Mesodermal cell (in vitro differentiated cells): ENCODE data around the gene TXNDC5.
"Not testable (repeated sequence)": the region's sequence is repeated elsewhere in the genome, so short reads cannot be mapped to it uniquely, and the experiment has no call there.

Source experiments
- H3K27ac ChIP-seq: 2 replicates; pipeline ENCODE4 v1.7.0; 2013; ENCODE audit warnings: mild to moderate bottlenecking, low read depth, low read length, moderate library complexity; ENCODE audit not compliant: severe bottlenecking
- H3K36me3 ChIP-seq: 2 replicates; pipeline ENCODE4 v1.7.1; 2013; ENCODE audit warnings: mild to moderate bottlenecking, low read length, moderate library complexity; ENCODE audit not compliant: control insufficient read depth, insufficient read depth
- H3K4me1 ChIP-seq: one replicate; pipeline ENCODE4 v1.7.1; 2013; ENCODE audit warnings: mild to moderate bottlenecking, low read length; ENCODE audit not compliant: insufficient read depth, control insufficient read depth, poor library complexity, severe bottlenecking
- H3K4me3 ChIP-seq: 2 replicates; pipeline ENCODE4 v1.7.0; 2013; ENCODE audit warnings: low read length, control low read depth, mild to moderate bottlenecking; ENCODE audit not compliant: insufficient read depth, poor library complexity, severe bottlenecking; ENCODE audit errors: extremely low read depth
- H3K9me3 ChIP-seq: 2 replicates; pipeline ENCODE4 v1.7.1; 2013; ENCODE audit warnings: mild to moderate bottlenecking, low read length, moderate library complexity; ENCODE audit not compliant: control insufficient read depth
- WGBS, 2 experiments: methylation state at CpG; one replicate each; pipeline ENCODE4 v1.1.5; 2013; ENCODE audit warnings: missing lambda C conversion rate in 2 of 2; ENCODE audit not compliant: insufficient coverage in 2 of 2; 5-methylcytosine and 5-hydroxymethylcytosine counted together

Gene TXNDC5

DNA sequence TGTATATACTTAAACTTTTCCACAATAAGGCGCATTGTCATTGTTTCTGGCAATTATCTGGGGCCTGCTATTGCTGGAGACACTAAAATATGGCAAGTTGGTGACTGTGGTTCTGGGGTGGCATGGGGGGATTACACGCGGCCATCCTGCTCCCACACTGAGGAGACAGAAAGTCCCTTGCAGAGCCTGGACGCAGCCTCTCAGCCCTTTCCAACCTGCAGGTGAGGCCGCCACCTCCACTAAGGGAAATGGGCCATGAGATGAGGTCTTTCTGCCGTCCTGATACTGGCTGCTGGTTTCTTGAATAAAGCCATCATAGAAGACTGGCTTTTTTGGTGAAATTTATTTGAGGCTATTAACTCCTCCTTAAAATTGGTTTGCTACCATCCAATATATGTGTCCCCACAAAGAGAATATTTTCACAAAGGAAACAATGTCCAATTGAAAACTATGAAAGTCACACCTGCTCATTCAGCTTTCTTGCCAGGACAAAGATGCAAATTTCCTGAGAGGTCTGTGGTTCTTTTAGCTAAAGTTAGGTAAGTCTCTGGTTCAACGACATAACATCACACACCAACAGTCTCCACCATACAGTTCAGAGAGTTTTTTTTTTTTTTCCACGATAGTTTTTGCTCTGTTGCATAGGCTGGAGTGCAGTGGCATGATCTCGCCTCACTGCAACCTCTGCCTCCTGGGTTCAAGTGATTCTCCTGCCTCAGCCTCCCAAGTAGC is 13.0 kb downstream of the TXNDC5 start:
- no peak overlapping the region for H3K4me3 ChIP-seq
- H3K4me1 ChIP-seq: no peaks in the 10 kb centered on the region
- peaks cover 95% of the 10 kb centered on the region for H3K36me3 ChIP-seq
- H3K9me3 ChIP-seq: no peaks in the 10 kb centered on the region
- 93 to 98% methylated on average over 6 of the region's 9 CpGs for WGBS, 2 experiments
- H3K27ac ChIP-seq: no peak overlapping the region

DNA sequence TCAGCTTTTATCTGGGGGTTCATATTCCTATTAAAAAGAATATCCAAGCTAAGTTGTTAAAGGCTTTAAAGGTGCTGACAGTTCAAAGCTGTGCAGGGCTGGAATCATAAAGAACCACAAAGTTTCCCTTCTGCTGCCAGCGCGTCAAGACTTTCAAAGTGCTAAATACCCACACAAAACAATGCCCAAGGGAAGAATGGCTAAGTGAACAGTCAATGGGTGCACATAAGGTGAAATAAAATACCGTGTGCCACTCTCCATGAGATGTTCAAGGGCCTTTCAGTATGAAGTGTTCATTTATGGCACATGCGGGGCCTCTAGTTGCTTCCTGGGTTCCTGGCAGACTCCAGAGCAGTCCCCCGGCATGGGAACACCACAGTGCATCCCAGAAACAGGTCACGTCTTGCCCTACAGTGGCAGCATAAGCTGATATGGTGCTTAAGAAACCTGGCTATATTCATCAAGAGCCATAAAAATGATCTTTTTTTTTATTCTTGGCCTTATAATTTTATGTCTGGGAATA is 14.1 kb downstream of the TXNDC5 start:
- Histone ChIP-seq H3K4me3 (no peak overlapping the region), H3K36me3 (peaks cover 95% of the 10 kb centered on the region), H3K27ac (no peak overlapping the region), H3K9me3 (no peaks in the 10 kb centered on the region), H3K4me1 (no peaks in the 10 kb centered on the region)
- 87 to 93% methylated on average over 2 of the region's 6 CpGs for WGBS, 2 experiments

DNA sequence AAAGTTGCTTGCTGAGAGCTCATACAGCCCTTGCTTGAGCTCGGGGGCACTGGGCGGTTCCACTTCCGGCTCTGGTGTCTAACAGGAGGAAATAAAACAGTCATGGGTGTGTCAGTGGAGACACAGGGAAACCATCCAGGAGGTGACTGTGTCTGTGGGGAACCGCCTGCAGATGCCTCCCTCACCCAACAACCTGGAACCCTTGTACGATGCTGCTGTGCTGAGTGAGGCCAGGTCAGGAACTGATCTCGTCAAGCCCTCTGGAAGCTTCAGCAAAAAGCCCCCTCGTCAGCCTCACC is 15.5 kb downstream of the TXNDC5 start:
- 90 to 100% methylated on average over 6 of the region's 7 CpGs for WGBS, 2 experiments
- Histone ChIP-seq H3K27ac (no peak overlapping the region), H3K4me3 (no peak overlapping the region), H3K36me3 (peaks cover 96% of the 10 kb centered on the region), H3K9me3 (no peaks in the 10 kb centered on the region), H3K4me1 (no peaks in the 10 kb centered on the region)

DNA sequence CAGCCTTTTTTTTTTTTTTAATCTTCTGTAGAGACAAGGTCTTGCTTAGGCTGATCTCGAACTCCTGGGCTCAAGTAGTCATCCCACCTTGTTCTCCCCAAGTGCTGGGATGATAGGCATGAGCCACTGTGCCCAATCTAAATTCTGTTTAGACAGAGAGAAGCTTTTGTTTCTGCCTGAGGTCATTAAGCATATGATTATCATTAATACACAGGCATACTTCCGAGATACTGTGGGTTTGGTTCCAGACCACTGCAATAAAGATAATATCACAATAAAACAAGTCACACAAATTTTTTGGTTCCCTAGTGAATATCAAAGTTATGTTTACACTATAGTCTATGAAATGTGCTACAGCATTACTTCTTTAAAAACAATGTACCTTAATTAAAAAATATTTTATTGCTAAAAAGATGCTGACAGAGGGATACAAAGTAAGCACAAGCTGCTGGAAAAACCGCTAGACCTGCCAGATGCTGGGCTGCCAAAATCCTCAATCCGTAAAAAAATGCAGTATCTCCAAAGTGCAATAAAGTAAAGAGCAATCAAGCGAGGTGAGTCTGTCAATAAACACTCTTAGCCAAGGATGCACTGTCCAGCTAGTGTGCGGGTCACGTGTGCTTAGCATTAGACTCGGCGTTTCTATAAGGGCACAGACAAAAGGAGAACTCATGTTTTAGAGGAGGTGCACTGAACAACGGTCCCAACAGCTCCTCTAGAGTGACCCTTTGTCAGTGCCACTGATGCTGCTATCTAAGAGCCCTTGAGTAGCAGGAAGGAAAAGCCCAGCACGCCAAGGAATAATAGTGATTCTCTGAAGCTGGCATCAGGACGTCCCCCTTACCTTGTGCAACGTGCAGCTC is 16.1 kb downstream of the TXNDC5 start:
- peaks cover 96% of the 10 kb centered on the region for H3K36me3 ChIP-seq
- H3K4me3 ChIP-seq: no peak overlapping the region
- H3K27ac ChIP-seq: no peak overlapping the region
- H3K9me3 ChIP-seq: no peaks in the 10 kb centered on the region
- WGBS, 2 experiments: 96 to 99% methylated on average over 11 to 12 of the region's 13 CpGs
- H3K4me1 ChIP-seq: no peaks in the 10 kb centered on the region

DNA sequence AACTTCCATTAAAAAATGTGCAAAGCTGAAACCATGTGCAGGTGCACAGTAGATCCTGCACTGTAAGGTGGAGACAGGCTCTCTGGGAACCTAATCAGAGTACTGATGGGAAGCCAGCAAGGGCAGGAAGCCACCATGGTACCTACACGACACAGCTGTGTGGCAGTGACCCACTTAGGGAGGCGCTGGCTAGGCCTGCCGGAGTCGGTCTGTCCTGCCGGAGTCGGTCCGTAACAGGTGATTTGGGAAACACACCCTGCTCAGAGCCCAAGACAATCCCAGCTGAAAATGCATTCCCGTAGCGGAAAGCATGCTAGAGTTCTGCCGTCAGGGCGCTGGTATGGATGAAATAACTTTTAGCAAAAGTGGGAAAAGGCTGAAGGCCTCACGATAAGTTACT is 17.2 kb downstream of the TXNDC5 start:
- H3K4me3 ChIP-seq: no peak overlapping the region
- H3K27ac ChIP-seq: no peak overlapping the region
- no peaks in the 10 kb centered on the region for H3K4me1 ChIP-seq
- H3K9me3 ChIP-seq: no peaks in the 10 kb centered on the region
- H3K36me3 ChIP-seq: peaks cover 96% of the 10 kb centered on the region
- WGBS, 2 experiments: 96 to 97% methylated on average over 12 of the region's 12 CpGs

DNA sequence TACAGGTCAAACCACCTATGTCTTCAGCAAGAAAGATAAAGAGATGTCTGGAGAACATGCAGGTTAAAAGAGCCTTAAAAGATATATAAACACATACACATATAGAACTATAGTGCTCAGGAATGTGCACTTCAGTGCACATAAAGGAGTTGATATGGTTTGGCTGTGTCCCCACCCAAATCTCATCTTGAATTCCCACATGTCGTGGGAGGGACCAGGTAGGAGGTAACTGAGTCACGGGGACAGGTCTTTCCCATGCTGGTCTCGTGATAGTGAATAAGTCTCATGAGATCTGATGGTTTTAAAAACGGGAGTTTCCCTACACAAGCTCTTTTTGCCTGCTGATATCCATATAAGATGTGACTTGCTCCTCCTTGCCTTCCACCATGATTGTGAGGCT is 18.2 kb downstream of the TXNDC5 start:
- peaks cover 96% of the 10 kb centered on the region for H3K36me3 ChIP-seq
- not testable (repeated sequence) for H3K27ac ChIP-seq, H3K4me3 ChIP-seq, H3K4me1 ChIP-seq, H3K9me3 ChIP-seq
- 94 to 100% methylated on average over 2 to 4 of the region's 4 CpGs for WGBS, 2 experiments

DNA sequence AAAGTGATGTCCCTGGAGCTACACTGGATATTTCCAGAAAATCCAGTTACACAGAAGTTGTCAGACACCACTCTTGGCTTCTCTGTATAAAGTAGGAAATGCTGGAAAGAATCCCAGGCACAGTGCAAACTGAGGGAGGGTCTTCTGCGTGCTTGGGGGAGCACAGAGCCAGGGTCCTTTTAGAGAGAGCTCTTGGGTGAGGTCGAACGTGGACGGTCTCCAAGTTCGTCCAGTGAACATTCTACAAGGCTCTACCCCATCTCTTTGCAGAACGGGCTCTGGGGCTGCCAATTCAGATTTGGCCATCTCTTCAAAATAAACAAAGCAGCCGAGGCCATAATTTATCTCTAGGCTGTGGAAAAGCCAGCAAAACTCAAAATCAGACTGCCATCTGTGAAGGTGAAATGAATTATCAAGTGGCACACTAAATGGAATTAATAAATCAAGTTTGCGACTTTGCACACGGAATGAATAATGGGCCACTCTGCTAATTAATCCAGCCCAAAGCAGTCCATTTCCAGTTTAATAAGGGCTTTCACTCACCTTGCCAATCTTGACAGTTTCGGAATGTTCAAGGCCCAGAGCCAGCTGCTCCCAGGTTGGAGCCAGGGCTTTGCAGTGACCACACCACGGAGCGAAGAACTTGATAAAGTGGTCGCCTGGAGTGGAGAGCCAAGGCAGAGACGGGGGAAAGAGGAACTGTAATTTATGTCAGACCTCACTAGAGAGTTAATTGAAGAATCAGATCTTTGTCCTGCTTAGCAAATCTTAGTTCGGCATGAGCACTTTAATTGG is 19.3 kb downstream of the TXNDC5 start:
- Histone ChIP-seq H3K9me3 (no peaks in the 10 kb centered on the region), H3K27ac (no peak overlapping the region), H3K36me3 (peaks cover 100% of the 10 kb centered on the region), H3K4me1 (no peaks in the 10 kb centered on the region), H3K4me3 (no peak overlapping the region)
- 96 to 97% methylated on average over 14 to 15 of the region's 15 CpGs for WGBS, 2 experiments

DNA sequence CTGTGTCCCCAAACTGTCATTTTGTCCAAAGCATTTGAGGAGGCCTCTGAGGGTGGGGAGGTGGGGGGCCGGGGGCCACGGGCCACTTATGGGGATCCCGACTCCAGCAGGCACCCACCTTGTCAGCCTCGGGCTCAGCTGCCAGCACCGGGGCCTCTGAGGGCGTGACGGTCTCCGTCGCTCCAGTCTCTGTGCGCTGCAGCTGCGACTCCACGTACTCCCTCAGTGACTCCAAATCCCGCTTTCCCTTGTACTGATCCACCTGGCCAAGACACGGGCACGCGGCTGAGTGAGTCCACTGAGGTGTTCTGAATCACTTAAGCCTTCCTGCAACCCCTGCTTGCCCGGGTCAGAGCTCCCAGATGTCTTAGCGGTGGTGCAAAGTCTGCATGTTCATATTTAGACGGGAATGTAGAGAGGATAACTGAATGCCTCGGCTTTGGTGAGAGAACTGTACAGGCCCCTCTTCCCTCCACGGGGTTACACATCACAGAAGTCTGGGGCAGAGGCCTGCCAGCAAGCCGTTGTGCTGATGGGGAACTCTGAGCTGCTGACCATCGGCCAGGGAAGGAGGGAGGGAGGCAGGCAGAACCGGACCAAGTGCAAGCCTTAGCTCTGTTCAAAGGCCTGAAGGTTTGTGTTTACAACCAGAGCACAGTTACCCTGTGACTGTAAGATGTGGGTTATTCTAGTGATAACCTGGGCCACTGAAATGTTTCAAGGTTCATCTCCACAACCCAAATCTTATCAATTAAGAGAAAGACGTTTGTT is 21.8 kb downstream of the TXNDC5 start:
- Histone ChIP-seq H3K9me3 (no peaks in the 10 kb centered on the region), H3K4me3 (no peak overlapping the region), H3K27ac (no peak overlapping the region), H3K4me1 (no peaks in the 10 kb centered on the region), H3K36me3 (peaks cover 100% of the 10 kb centered on the region)
- WGBS, 2 experiments: 96% methylated on average over 19 to 23 of the region's 25 CpGs

DNA sequence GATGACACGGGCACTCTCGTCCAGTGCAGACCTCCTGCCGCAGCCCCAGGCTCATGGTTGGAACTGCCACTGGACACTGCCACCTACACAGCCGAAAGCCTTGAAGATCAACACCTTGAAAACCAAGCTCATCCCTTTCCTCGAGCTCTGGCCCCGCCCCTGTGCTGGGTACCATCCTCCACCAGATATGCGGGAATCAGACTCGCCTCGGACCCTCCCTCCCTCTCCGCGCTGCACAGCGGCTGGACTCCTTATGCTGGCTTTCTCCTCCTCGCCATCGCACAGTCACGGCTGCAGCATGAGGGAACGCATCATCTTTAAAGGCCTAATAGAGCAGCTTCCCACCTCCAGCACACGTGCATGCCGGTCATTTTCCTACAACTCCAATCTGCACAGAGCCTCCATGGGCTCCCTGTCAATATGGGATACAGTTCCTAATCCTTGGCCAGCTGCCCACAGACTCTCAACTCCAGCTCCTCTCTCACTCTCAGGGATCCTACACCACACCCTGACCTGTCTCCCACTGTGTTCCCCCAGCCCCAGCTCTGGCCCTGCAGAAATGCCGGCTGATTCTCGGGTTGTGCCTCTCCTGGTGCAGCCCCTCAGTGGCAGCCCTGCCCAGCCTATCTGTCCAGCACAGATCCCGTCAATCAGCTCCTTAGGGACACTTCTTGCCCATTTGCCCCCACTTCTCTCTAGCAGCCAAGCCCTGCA is 23.2 kb downstream of the TXNDC5 start:
- Histone ChIP-seq H3K4me1 (no peaks in the 10 kb centered on the region), H3K36me3 (peaks cover 100% of the 10 kb centered on the region), H3K9me3 (no peaks in the 10 kb centered on the region), H3K4me3 (no peak overlapping the region), H3K27ac (no peak overlapping the region)
- 92 to 96% methylated on average over 19 to 21 of the region's 21 CpGs for WGBS, 2 experiments
